OCI-LY3 (cell line): ENCODE data around the gene TSPEAR.

Experiments
- H2AFZ ChIP-seq: fragments of 200-600, 300-600 bp; shearing (Covaris generic); 2 replicates; pipeline ENCODE4 v1.6.0; 2014; ENCODE audit warnings: antibody characterized with exemption, low read depth, low read length
- H3K27ac ChIP-seq: fragments of 200-600, 300-600 bp; sonication (generic); 2 replicates; pipeline ENCODE4 v1.5.1; 2014; ENCODE audit warnings: mild to moderate bottlenecking, low read length, moderate library complexity, mixed read lengths
- H3K27me3 ChIP-seq: fragments of 200-600, 300-600 bp; sonication (generic); 2 replicates; pipeline ENCODE4 v1.6.1; 2014; ENCODE audit warnings: low read depth, low read length, mixed read lengths
- H3K36me3 ChIP-seq: fragments of 200-600, 300-600 bp; sonication (generic); replicated peaks from 2 replicates; pipeline ENCODE3; 2014; ENCODE audit warnings: low read depth, low read length, mixed read lengths
- H3K4me1 ChIP-seq: fragments of 300-600, 200-600 bp; sonication (generic); 2 replicates; pipeline ENCODE4 v1.6.1; 2014; ENCODE audit warnings: low read length, mixed read lengths
- H3K4me2 ChIP-seq: fragments of 200-600, 300-600 bp; sonication (generic); 2 replicates; pipeline ENCODE4 v1.6.1; 2014; ENCODE audit warnings: low read length, mixed read lengths
- H3K4me3 ChIP-seq: fragments of 300-600, 200-600 bp; sonication (generic); 2 replicates; pipeline ENCODE4 v1.5.1; 2014; ENCODE audit warnings: antibody characterized with exemption, mild to moderate bottlenecking, low read length, moderate library complexity
- H3K79me2 ChIP-seq: fragments of 300-600, 200-600 bp; shearing (Covaris generic); 2 replicates; pipeline ENCODE4 v1.6.1; 2014; ENCODE audit warnings: mild to moderate bottlenecking, low read length, mixed read lengths
- H3K9ac ChIP-seq: fragments of 300-600, 200-600 bp; shearing (Covaris generic); 2 replicates; pipeline ENCODE4 v1.6.0; 2014; ENCODE audit warnings: mild to moderate bottlenecking, low read length, moderate library complexity
- H3K9me3 ChIP-seq: fragments of 200-600, 300-600 bp; shearing (Covaris generic); 2 replicates; pipeline ENCODE4 v1.6.1; 2014; ENCODE audit warnings: low read length, mixed read lengths; ENCODE audit not compliant: insufficient read depth
- H4K20me1 ChIP-seq: fragments of 200-600, 300-600 bp; sonication (generic); 2 replicates; pipeline ENCODE4 v1.6.1; 2016; ENCODE audit warnings: low read length, mixed read lengths; ENCODE audit not compliant: insufficient read depth
- CTCF ChIP-seq: fragments of 200-600, 300-600 bp; sonication (generic); IDR thresholded peaks from 2 replicates; pipeline ENCODE4 v1.5.1; 2014; ENCODE audit warnings: antibody characterized with exemption, low read length, low read depth
- EZH2phosphoT487 ChIP-seq: fragments of 200-600 bp; shearing (Covaris generic); IDR thresholded peaks from 2 replicates; pipeline ENCODE4 v1.6.1; 2018; ENCODE audit warnings: antibody characterized with exemption, mixed run types, low read depth

Gene TSPEAR

DNA sequence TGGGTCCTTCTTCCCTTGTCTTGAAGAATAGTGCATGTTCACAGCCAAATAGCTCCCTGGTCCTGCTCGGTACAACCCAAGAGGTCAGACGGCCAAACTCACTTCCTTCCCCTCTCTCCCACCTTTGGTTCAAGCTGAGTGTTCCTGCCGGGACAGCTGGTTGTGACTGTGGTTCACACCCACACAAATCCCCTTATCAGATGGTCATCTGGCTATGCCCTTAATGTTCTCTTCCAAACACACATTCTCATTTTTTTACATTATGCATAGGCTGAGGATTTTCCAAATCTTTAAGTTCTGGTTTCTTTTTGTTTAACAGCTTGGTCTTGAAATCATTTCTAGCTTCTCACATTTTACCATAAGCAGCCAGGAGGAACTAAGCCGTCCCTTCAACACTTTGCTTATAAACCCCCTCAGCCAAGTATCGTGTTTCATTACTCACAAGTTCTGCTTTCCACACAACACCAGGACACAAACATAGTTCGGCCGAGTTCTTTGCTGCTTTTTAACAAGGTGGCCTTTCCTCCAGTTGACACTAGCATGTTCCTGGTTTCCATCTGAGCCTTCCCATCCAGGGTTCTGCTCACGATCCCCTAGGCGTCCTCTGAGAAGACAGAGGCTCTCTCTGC is 19.7 kb upstream of the TSPEAR start:
- H3K4me1 ChIP-seq, result no peaks in the 10 kb centered on the region
- peaks cover 5% of the 10 kb centered on the region for H3K27me3 ChIP-seq
- H3K4me2 ChIP-seq, result no peak overlapping the region

GRCh38 chr21:44730028-44730395 is 18.6 kb upstream of the TSPEAR start:
- H3K36me3 ChIP-seq, result no peaks in the 10 kb centered on the region
- H3K4me1 ChIP-seq, result no peaks in the 10 kb centered on the region
- no peaks in the 10 kb centered on the region for H3K9me3 ChIP-seq
- H3K79me2 ChIP-seq, result no peaks in the 10 kb centered on the region
- no peak overlapping the region for H2AFZ ChIP-seq
- no peaks in the 10 kb centered on the region for H4K20me1 ChIP-seq
- no peak overlapping the region for H3K4me2 ChIP-seq
- H3K27me3 ChIP-seq, result peaks cover 7% of the 10 kb centered on the region
- no peak for TF ChIP-seq EZH2phosphoT487
- TF ChIP-seq CTCF, result no peak
- H3K9ac ChIP-seq, result no peak overlapping the region
- no peak overlapping the region for H3K27ac ChIP-seq
- H3K4me3 ChIP-seq, result no peak overlapping the region

More for the DNA sequence above, 19.7 kb upstream of the TSPEAR start:
- H3K36me3 ChIP-seq, result no peaks in the 10 kb centered on the region
- H3K4me3 ChIP-seq, result no peak overlapping the region
- no peak overlapping the region for H2AFZ ChIP-seq
- H3K9me3 ChIP-seq, result no peaks in the 10 kb centered on the region
- no peak for TF ChIP-seq CTCF
- no peak for TF ChIP-seq EZH2phosphoT487
- no peak overlapping the region for H3K27ac ChIP-seq
- no peak overlapping the region for H3K9ac ChIP-seq
- no peaks in the 10 kb centered on the region for H3K79me2 ChIP-seq
- H4K20me1 ChIP-seq, result no peaks in the 10 kb centered on the region

DNA sequence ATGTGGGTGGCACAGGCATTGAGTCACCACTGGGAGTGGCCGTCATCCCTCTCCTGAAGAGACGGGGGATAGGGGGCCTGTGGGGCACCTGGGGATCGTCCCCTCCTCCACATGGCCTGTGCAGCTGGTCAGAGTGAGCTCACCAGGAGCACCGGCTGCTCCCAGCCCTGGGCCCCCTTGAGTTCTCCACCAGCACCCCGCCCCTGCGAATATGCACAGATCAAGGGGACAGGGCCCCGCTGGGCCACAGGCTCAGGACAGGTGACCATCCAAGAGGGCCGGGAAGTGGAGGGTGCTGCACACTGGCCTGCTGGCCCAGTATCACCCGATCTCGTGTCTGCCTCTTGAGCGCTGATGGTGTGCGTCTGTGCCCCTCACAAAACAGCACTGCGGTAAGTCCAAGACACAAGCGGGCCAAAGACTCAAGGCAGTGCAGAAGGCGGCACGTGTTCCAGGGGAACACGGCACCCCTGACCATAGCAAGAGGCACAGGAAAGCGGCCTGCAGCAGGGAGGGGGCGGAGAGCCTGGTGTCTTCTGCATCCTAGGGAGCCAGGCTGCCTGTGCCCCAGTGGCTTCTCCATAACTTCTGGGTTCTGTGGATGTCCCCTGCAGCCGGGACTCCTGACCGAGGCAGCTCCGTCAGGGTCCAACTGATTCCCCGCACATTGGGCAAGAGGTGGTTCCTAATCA is 18.1 kb upstream of the TSPEAR start:
- Histone ChIP-seq H3K4me3 (no peak overlapping the region), H3K27ac (no peak overlapping the region), H3K36me3 (no peaks in the 10 kb centered on the region), H4K20me1 (no peaks in the 10 kb centered on the region), H3K4me2 (no peak overlapping the region), H3K27me3 (peaks cover 7% of the 10 kb centered on the region), H2AFZ (no peak overlapping the region), H3K9ac (no peak overlapping the region), H3K79me2 (no peaks in the 10 kb centered on the region), H3K4me1 (no peaks in the 10 kb centered on the region), H3K9me3 (no peaks in the 10 kb centered on the region)
- no peak for TF ChIP-seq CTCF
- no peak for TF ChIP-seq EZH2phosphoT487

- Histone ChIP-seq H3K27ac (no peak overlapping the region), H3K27me3 (peaks cover 7% of the 10 kb centered on the region), H3K4me3 (no peak overlapping the region), H3K79me2 (no peaks in the 10 kb centered on the region), H2AFZ (no peak overlapping the region), H4K20me1 (no peaks in the 10 kb centered on the region), H3K4me1 (no peaks in the 10 kb centered on the region), H3K36me3 (no peaks in the 10 kb centered on the region), H3K9me3 (no peaks in the 10 kb centered on the region), H3K9ac (no peak overlapping the region), H3K4me2 (no peak overlapping the region)
- TF ChIP-seq CTCF, result no peak
- TF ChIP-seq EZH2phosphoT487, result no peak
These were observed 17.3 kb upstream of the TSPEAR start for GRCh38 chr21:44728716-44729115.
